GM18858 (cell line): ENCODE measurements around the gene NEGR1.
"Not testable (repeated sequence)": the region's sequence is repeated elsewhere in the genome, so short reads cannot be mapped to it uniquely, and the experiment has no call there.

ENCODE experiments used
- ATAC-seq: cut with Tn5 transposase; IDR thresholded peaks from one replicate; pipeline ENCODE4 v1.9.1; 2021; ENCODE audit not compliant: unreplicated experiment

The NEGR1 gene

DNA sequence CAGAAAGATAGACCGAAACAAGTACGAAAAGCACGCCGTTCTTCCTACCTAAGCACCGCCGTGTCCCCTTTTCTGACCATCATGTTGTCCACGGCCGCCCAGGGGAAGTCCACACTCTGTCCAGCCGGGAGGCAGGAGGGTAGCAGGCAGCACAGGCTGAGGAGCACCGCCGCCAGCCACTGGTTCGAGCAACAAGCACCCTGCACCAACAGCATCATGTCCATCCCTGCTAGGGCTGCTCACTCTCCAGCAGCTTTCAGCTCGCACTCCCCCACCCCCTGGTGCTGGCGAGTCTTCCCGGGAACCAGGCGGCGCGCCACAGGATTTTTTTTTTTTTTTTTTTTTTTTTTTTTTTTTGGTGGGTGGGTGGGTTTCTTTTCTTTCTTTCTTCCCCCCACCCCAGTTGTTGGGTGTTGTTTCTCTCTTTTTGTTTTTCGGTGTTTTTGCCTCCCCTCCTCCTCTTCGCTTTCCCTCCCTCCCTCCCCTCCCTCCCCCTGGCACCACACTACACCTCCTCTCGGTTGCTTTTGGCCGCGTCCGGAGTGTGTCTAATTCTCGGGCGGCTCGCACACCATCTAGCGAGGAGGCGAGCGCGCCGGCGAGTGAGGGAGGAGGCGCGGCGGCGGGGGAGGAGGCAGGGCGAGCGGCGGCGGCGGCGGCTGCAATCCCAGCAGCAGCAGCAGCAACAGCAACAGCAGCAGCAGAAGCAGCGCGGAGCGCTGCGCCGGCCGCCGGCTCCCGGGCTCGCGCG, at the start of gene NEGR1:
NEGR1 (minus strand) TSS at position 269 of the 751 bp plus-strand sequence.
- ATAC-seq, result peak; percentile 59

DNA sequence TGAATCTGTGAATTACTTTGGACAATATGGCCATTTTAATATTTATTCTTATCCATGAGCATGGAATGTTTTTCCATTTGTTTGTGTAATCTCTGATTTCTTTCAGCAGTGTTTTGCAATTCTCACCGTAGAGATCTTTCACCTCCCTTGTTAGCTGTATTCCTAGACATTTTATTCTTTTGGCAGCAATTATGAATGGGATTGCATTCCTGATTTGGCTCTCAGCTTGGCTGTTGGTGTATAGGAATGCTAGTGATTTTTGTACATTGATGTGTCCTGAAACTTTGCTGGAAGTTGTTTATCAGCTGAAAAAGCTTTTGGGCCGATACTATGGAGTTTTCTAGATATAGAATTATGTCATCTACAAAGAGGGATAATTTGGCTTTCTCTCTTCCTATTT, 44.2 kb upstream of the NEGR1 start:
- ATAC-seq, result no peak

DNA sequence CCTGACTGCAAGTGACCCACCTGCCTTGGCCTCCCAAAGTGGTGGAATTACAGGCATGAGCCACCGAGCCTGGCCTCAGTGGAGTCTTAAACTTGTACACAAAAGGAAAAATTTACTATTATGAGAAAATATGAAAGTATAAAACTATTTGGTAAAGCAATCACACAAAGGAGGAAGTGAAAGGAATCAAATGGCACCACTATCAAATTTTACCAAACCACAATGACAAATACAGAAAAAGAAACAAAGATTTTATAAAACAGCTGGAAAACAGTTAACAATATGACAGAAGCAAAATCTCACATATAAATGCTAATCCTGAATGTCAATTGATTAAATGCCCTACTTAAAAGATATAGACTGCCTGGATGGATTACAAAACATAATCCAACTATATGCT, 42.1 kb upstream of the NEGR1 start:
- no peak for ATAC-seq

DNA sequence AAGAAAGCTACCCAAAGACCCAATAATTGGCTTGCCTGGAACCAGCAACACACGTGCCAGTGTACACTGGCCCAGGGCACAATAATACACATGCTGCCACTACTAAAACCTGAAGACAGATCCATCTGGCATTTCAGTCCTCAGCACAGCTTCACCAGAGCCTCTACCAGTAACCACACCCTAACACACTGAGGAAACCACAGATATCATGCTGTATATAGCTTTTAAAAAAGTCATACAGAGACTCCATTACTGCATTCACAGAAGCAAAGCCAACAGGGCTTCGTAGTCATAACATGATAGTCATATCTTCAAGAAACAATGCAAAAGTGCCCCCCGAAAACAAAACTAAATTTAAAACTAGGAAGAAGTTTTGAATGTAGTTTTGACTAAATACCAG, 40.6 kb upstream of the NEGR1 start:
- ATAC-seq, result no peak

DNA sequence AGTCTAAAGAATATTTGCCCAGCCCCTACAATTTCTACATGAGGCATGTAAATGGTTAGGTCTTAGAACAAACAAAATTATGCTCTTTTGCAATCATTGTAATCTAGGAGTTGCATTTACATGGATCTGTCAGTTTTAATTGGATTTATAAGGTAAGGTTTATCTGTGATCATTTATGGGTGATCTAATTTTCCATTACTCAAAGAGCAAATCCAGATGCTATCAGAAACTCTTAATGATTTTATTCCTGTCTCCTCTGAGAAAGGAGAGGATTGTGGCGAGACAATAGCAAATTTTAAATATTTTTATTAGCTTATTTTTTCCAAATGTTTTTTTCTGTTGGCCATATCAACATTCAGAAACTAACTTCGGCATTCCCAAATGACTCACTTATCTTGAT, 14.2 kb upstream of the NEGR1 start:
- no peak for ATAC-seq

DNA sequence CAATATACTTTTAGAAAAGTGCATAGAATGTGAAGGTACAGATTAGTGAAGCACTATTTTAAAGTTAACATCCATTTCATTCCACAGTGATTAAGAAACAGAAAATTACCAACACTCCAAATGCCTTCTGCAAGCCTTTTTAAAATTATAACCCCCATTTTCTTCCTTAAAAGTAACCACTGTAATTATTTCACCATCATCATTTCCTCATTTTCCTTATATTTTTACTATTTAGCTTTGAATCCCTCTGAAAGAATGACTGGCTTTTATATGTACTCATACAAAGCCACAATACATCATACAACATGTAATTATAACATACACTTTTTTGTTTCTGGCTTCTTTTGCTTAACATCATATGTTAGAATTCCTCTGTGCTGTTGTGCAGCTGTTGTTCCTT, 6.5 kb upstream of the NEGR1 start:
- no peak for ATAC-seq

DNA sequence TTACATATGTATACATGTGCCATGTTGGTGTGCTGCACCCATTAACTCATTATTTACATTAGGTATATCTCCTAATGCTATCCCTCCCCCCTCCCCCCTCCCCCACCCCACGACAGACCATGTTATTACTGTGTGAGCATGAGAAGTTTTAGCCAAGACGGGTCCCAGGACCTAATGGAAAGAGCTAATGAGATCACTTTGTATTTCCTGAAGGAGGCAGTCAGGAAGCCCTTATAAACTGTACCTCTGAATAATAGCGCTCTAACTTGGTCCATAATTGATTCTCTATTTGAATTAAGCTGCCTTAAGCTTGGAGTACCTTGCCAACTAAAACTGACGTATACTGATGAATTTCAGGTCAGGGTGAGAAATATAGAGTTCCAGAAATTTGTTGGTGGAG, 4.1 kb upstream of the NEGR1 start:
- ATAC-seq, result no peak

DNA sequence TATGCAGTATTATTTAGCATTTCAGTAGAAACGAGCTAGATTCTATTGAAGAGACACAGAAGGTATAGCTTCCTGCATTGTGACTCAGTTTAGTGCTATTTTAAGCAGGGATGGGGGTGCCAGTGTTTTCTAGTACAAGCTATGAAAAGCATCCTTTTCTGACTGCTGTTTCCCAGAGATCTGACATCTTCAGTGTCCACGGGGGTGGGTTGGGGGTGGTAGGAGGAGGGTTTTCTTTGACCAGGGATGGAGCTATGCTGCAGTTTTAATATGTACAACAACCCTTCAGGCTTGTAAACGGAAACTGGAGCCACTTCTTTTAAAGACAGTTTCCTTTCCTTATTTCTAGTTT, 2.7 kb upstream of the NEGR1 start:
- ATAC-seq, result no peak

DNA sequence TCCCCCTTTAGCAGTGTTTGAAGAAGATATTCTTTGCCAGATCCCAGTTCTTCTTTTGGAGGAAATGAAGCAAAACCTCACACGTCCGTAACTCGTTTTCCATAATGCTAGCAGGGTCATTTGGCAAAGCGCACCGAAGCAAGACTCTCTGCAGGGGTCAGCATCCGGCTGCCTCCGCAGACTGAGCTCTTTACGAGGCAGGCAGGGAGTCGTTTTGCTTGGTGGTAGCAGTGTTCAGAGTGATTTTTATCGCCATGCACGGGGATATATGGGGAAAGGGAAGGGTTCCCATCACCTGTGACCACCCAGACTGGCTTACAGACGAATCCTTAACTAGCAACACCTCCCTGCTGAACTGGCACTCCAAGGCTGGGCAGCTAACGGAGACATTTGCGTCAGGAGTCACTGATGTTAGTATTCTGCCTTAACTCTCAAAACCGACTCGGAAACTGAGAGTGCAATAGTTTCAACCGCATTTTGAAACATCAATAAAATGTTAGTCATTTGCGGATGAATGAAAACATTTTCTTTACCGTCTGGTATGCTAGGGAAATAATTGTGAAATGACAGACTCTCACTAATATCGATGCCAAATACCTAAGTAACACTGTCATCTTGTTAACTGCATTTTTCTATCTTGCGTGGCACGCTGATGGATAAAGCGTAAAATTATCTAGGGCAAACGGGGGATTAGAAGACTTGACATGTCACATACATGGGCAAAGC, 2.2 kb upstream of the NEGR1 start:
- ATAC-seq, result peak; percentile 64

DNA sequence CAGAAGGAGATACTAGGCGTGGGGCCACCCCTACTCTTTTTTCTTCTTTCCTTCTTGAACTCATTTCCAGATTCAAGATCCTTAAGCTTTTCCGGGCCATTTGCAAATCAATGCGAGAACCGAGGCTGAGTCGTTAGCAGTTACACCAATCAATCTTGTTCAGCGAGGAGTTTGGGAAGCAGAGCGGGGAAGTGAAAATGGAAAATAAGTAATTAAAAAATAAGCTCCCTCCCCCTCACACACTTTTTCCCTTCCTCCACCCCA, 1.7 kb upstream of the NEGR1 start:
- no peak for ATAC-seq

DNA sequence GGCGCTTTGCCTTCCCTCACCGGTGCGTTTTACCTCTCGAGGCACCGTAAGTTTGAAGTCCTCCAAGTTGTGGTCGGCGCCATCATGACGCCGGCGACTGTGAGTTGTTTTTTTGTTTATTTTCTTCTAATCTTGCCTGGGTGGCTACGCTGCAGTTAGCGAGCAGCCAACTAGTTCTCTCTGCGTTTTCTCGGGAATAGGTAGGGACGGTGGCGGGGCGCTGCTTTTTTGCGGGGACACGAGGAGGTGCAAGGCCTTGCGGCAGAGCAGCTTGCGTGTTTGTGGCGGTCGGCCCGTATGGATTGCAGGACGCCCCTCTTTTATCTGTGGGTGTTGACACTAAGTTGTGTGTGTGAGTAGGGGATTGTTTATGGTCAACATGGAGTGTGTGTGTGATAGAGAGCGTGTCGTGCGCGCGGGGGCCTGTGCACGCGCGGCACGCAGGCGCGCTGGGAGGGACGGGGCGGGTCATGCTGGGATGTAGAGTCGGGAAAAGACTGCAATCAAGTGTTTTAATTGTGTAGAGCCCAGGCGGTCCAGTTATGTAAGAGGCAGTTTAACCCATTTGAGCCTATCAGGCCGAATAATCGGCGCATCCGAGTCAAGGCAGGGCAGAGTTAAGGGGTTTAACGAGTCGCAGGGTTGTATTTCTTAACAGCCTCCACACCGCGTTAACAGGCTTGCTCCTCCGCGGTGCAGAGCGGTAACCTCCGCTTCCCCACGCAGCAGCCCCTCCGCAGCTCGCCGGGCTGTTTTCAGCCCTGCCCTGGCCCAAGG, 1.2 kb upstream of the NEGR1 start:
- ATAC-seq, result no peak

DNA sequence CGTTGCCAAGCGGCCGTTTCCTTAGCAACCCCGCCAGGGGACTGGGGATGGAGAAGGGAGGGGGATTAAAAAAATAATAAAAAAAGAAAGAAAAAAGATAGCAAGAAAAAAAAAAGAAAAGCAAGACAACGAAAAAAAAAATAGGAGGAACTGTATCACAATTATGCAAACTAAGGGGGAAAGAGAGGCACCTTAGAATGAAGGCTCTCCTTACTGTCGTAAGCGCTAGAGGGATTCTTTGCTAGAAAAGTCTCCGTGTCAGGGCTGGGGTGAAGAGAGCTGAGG, 625 bp upstream of the NEGR1 start:
- ATAC-seq, result peak; percentile 3

DNA sequence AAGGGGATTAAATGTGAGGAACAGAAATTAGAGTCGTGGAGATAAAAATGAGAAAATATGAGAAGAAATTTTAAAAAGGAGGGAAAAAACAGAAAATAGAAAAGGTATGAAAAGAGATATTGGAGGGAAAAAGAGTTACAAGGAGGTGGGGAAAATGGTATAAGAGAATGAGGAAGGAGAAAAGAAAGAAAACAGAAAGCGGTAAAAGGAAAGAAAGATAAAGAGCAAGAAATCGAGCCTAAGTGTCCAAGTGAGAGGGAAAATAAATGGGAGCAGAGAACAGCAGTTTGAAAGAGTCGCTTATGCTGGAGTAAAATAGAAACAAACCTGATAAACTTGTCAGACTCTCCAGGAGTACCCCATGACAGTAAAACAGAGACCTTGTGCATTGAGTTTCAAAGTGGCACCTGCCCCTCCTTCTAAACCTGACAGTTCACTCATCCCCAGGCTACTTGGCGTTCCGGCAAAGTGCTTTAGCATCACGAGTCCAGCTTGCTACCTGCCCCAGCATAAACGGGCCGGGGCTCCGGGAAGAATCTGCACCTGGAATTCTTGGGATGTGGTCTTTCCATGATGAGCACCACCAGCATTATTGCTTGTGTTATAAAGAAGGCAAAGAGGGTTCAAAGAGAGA, 585 bp downstream of the NEGR1 start:
- ATAC-seq, result no peak

DNA sequence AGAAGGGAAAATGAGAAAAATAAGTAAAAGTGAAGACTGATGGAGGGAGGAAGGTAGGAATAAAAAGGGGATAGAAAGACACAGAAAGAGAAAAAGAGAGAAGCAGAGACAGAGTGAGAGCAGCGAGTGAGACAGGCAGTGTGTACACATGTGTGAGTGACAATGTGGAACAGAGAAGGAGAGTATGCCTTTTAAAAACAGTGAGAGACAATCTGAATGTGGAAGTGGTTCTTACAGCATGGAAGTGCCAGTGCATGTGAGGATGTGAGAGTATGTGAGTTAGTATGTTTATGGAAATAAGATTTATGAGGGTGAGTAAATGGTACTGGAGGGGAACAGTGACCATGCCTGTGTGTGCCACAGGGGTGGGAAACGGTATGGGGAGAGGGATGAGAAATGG, 1.2 kb downstream of the NEGR1 start:
- ATAC-seq, result no peak

DNA sequence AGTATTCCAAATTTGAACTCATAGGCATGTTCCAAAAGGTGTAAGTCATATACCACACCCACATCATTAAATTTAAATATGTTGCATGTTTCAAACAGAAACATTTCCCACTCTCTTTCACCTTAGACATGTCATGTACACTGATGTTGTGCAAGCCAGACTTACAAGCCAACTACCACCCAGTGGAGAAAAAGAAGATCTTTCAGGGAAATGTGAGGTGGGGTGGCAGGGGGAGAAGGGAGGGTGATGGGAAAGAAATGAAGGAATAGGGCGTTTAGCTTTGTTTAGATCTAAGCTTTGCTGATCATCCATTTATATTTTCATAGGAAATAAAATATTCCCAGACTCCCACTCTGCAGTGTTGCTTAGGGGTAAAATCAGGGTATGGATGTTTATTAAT, 1.6 kb downstream of the NEGR1 start:
- ATAC-seq, result no peak

DNA sequence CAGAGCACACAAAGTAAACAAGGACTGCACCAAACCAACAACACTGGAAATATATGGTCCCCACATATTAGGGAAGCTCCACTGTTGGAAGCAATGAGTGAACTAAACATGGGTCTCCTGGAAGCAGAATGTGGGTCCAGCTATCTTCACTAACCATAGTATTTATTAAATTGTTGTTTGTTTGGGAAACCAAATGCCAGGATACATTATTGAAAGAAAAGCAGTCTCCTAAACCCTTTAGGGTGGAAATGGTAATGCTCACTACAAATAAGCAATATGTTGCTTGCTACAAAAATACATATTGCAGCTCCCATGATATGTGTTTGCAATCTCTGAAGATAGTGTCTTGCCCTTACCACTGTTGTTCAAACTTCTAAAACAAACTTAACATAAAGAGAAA, 2.2 kb downstream of the NEGR1 start:
- no peak for ATAC-seq

DNA sequence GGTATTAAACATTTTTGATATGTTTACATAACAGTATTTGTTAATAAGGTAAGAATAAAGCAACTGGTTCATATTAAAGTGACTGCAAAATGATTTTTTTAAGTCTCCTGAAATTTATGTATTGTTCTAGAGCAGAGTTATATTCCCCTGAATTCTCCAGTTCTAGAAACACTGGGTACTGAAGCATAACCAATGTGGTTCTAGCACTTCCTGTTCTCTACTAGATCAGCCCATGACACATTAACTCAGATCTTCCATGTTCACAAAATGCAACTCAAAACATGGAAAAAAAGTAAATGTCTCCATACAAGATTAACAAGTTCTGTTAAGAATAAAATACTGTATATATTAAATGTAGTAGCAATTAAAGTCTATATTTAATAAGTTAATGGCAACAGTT, 3.9 kb downstream of the NEGR1 start:
- ATAC-seq, result no peak

DNA sequence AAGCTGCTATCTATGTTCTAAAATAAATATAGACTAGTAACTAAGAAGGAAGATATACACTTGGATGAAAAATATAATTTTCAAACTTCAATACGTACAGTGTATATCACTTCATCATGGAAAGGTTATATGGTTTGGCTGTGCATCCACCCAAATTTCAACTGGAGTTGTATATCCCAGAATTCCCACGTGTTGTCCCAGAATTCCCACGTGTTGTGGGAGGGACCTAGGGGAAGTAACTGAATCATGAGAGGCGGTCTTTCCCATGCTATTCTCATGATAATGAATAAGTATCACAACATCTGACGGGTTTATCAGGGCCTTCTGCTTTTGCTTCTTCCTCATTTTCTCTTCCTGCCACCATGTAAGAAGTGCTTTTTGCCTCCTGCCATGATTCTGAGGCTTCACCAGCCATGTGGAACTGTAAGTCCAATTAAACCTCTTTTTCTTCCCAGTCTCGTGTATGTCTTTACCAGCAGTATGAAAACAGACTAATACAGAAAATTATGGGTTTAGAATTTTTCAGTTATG, 10.7 kb downstream of the NEGR1 start:
- ATAC-seq, result no peak

DNA sequence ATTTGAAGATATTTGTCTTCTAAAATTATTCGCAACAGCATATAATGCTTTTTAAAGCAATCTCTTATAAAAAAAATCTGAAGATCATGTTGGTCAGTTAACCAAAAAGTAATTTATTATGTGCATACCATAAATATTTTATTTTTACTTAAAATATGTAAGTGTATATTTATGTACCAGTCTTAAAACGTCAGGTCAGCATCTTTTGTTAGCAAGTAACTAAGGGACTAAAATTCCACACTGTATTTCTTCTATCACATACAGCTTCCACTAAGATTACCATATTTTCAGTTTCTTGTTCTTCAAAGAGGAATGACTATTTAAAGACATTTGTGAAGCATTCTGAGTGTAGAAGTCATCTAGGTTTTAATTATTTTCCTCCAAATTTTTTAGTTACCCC, 19.6 kb downstream of the NEGR1 start:
- ATAC-seq, result no peak

DNA sequence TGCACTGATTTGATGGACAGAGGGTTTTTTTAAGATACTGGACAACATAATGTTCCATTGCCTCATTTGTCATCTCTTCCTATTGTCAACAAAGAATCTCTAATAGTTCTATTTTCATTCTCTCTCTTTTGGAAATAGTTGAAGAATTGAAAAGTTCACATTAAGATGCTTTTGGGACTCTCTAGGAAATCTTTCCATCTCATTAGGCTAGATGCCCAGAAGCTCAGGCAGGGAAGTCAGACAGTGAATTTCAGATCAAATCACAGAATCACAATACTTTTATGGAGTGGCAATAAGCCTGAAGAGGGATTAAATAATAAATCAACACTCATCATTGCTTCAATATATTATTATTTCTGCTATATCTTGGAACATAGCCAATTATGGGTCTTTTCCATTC, 29.2 kb downstream of the NEGR1 start:
- ATAC-seq, result no peak

DNA sequence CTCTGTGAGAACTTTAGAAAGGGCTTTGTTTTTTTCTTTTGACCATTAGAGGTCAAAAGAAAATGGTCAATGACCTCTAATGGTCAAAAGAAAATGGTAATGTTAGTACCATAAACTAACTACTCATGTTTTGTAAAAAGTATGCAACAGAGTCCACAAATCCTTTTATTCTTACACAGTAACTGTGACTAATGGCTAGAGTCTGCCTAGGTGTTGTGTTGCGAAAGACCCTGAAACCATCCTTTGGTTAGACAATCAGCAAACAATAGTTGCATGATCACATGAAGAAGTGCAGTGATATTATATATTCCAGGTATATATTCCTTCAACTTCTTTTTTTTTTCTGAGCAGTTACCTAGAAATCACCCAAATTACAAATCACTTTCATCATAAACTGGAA, 40.9 kb downstream of the NEGR1 start:
- ATAC-seq, result no peak

DNA sequence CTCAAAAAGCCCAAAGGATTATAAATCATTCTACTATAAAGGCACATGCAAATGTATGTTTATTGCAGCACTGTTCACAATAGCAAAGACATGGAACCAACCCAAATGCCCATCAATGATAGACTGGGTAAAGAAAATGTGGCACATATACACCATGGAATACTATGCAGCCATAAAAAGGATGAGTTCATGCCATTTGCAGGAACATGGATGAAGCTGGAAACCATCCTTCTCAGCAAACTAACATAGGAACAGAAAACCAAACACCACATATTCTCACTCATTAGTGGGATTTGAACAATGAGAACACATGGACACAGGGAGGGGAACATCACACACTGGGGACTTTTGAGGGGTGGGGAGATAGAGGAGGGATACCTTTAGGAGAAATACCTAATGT, 46.4 kb downstream of the NEGR1 start:
- ATAC-seq, result not testable (repeated sequence)
